BLaER1 (cell line): ENCODE data around the gene ST6GAL1.
A peak's percentile ranks its signal among the peaks of the same experiment; 100 is the strongest.
"Not testable (repeated sequence)": the region's sequence is repeated elsewhere in the genome, so short reads cannot be mapped to it uniquely, and the experiment has no call there.

Source experiments
- H3K27ac ChIP-seq: shearing (Covaris generic); formaldehyde crosslinking; 2 replicates; pipeline ENCODE4 v1.8.1; 2022
- H3K27me3 ChIP-seq: shearing (Covaris generic); formaldehyde crosslinking; 2 replicates; pipeline ENCODE4 v1.8.1; 2022
- H3K36me3 ChIP-seq: shearing (Covaris generic); formaldehyde crosslinking; 2 replicates; pipeline ENCODE4 v1.8.1; 2022
- H3K4me1 ChIP-seq: shearing (Covaris generic); formaldehyde crosslinking; 2 replicates; pipeline ENCODE4 v1.8.1; 2022
- H3K4me2 ChIP-seq: shearing (Covaris generic); formaldehyde crosslinking; 2 replicates; pipeline ENCODE4 v1.8.1; 2022
- H3K4me3 ChIP-seq: shearing (Covaris generic); formaldehyde crosslinking; 2 replicates; pipeline ENCODE4 v1.8.1; 2022
- H3K9ac ChIP-seq: shearing (Covaris generic); formaldehyde crosslinking; 2 replicates; pipeline ENCODE4 v1.8.1; 2022
- H3K9me3 ChIP-seq: shearing (Covaris generic); formaldehyde crosslinking; 2 replicates; pipeline ENCODE4 v1.8.1; 2022
- H4K20me1 ChIP-seq: shearing (Covaris generic); formaldehyde crosslinking; 2 replicates; pipeline ENCODE4 v1.8.1; 2022
- Cebpa-rat ChIP-seq: shearing (Covaris generic); IDR thresholded peaks from 2 replicates; pipeline ENCODE4 v1.8.1; 2022

Gene ST6GAL1

DNA sequence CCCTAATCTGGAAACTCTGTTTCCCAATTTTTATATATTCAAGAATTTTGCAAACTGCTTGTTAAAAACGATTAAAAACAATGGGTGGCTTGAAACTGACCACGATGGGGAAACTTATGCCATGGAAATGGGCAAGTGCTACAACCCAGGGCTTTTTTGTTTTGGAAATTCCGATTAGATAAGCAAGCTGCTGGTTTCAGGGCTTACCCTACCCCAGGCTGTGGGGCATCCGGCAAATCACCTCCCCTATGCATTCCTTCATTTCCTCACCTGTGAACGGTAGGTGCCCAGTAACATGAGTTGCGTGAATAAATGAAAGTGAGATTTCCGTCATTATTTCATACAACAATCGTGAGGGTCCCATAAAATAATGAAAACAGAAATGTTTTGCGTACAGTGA is 34.3 kb downstream of the ST6GAL1 start:
- Histone ChIP-seq H3K9me3 (no peaks in the 10 kb centered on the region; the same call in 1 of the 2 replicates), H3K36me3 (peaks cover 97% of the 10 kb centered on the region), H3K4me2 (no peak overlapping the region), H3K4me3 (no peak overlapping the region), H4K20me1 (peaks cover 94% of the 10 kb centered on the region), H3K9ac (no peak overlapping the region), H3K27me3 (no peaks in the 10 kb centered on the region), H3K4me1 (peaks cover 43% of the 10 kb centered on the region), H3K27ac (no peak overlapping the region)
- TF ChIP-seq Cebpa-rat, result no peak

DNA sequence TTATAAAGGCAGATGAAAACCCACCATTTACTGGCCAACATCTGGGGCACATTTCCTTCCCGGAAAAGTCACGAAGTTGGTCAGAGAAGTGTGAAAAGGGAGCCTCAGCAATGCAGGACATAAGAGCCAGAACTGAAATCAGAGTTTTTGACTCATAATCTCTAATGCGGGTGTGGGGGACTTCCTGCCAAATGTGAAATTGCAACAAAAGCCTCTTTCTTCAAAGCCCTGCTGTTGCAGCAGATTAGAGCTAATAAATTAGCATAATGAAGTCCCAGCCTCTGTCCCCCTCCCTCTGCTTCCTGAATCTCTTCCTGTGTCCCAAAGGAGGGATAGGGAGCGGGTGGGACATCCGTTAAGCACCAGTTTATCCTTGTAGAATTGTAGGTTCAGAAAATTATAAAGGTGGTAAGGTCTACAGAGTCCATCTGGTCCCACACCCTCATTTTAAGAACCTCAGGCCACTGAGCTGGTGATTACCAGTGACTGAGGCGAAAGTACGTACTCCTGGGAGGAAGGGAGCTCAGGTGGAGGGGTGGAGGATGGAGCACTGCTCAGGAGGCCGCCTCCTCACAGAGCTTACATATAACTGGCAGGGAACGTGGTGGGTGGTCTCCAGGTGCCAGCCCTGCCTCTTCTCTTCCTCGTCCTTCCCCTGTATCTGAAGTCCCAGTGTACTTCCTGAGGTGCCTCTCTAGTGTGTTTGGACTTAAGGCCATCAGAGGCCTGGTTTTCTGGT is 35.0 kb downstream of the ST6GAL1 start:
- peaks cover 94% of the 10 kb centered on the region for H4K20me1 ChIP-seq
- no peaks in the 10 kb centered on the region; the same call in 1 of the 2 replicates for H3K9me3 ChIP-seq
- no peak overlapping the region for H3K9ac ChIP-seq
- no peak for TF ChIP-seq Cebpa-rat
- peaks cover 41% of the 10 kb centered on the region for H3K4me1 ChIP-seq
- H3K4me3 ChIP-seq, result no peak overlapping the region
- H3K27ac ChIP-seq, result no peak overlapping the region
- H3K36me3 ChIP-seq, result peaks cover 96% of the 10 kb centered on the region
- no peaks in the 10 kb centered on the region for H3K27me3 ChIP-seq
- H3K4me2 ChIP-seq, result no peak overlapping the region

DNA sequence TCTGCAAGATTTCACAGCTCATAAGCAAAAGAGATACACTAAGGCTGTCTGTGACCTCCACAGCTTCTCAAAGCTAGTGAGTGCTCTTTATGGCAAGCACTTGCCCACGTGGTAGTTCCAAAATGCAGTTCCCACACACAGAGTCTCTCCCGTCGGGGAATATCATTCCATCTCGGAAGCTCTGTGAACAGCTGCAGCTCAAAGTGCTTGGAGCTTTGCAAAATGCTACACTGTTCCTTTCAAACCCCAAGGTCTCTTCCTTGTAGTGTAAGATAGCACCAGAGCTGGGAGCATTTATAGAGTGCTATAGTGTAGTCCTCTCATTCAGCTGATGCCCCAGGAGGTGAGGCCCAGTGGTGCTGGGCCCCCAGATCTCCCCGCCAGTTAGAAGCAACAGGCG is 36.1 kb downstream of the ST6GAL1 start:
- H3K36me3 ChIP-seq, result peaks cover 97% of the 10 kb centered on the region
- no peak overlapping the region for H3K9ac ChIP-seq
- peaks cover 94% of the 10 kb centered on the region for H4K20me1 ChIP-seq
- H3K4me3 ChIP-seq, result no peak overlapping the region
- H3K4me1 ChIP-seq, result peaks cover 32% of the 10 kb centered on the region
- no peak overlapping the region for H3K4me2 ChIP-seq
- H3K27ac ChIP-seq, result no peak overlapping the region
- H3K27me3 ChIP-seq, result no peaks in the 10 kb centered on the region
- TF ChIP-seq Cebpa-rat, result no peak
- H3K9me3 ChIP-seq, result no peaks in the 10 kb centered on the region; the same call in 1 of the 2 replicates

DNA sequence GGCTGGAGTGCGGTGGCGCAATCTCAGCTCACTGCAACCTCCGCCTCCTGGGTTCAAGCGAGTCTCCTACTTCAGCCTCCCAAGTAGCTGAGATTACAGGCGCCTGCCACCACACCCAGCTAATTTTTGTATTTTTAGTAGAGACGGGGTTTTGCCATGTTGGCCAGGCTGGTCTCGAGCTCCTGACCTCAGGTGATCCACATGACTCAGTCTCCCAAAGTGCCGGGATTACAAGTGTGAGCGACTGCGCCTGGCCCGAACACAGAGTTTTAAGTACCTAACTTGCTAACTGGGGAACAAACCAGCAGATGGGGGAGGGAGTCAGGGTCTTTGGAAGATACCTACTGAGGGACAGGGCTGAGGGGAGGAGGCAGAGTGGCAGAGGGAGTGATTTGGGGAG is 36.9 kb downstream of the ST6GAL1 start:
- Histone ChIP-seq H3K4me1 (peaks cover 30% of the 10 kb centered on the region), H4K20me1 (peaks cover 93% of the 10 kb centered on the region), H3K36me3 (peaks cover 97% of the 10 kb centered on the region), H3K4me2 (peak overlapping the region; percentile 26)
- not testable (repeated sequence) for H3K9me3 ChIP-seq, H3K4me3 ChIP-seq, H3K27me3 ChIP-seq, H3K27ac ChIP-seq, H3K9ac ChIP-seq

DNA sequence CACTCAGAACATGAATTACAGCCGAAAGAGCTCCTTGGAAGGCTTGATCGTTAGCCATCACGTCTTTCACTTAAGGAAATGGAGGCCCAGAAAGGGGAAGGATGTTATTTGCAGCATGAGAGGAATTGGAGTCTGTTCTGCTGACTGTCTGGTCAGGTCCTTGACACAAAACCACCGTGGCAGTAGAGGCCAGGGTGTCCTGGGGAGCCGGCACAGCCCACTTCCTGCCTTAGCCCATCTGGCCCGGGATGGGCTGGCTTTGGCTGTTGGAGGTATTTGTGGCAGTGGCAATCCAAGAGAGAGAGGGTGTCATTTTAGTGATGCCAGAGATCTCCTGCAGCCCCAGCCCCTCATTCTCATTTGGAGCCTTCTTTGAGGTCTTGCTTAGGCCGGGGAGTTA is 37.4 kb downstream of the ST6GAL1 start:
- TF ChIP-seq Cebpa-rat, result no peak
- H3K36me3 ChIP-seq, result peaks cover 97% of the 10 kb centered on the region
- no peak overlapping the region; the same call in 1 of the 2 replicates for H3K9ac ChIP-seq
- no peak overlapping the region for H3K27ac ChIP-seq
- peaks cover 93% of the 10 kb centered on the region for H4K20me1 ChIP-seq
- peaks cover 34% of the 10 kb centered on the region for H3K4me1 ChIP-seq
- no peaks in the 10 kb centered on the region for H3K27me3 ChIP-seq
- H3K9me3 ChIP-seq, result no peaks in the 10 kb centered on the region; the same call in 1 of the 2 replicates
- no peak overlapping the region for H3K4me3 ChIP-seq
- H3K4me2 ChIP-seq, result peak overlapping the region; percentile 26

DNA sequence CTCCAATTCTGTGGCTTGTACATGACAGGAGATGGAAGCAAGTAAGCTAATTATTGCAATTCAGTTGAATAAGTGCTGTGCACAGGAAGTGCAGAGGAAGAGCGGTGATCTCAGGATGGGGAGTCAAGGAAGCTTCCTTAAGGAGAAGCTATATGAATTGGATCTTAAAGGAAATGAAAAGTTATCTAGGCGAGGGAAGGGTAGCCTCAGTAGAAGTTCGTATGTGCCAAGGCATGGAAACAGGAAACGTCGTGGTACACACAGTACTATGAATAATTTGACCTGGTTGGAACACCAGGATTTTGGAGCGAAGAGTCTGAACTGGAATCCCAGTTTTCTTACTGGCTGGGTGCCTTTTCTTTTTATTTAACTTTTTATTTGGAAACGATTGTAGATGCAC is 39.3 kb downstream of the ST6GAL1 start:
- H3K9ac ChIP-seq, result no peak overlapping the region
- H3K4me2 ChIP-seq, result peak overlapping the region; percentile 26; the same call in 1 of the 2 replicates
- H4K20me1 ChIP-seq, result peaks cover 93% of the 10 kb centered on the region
- peaks cover 97% of the 10 kb centered on the region for H3K36me3 ChIP-seq
- no peak overlapping the region for H3K4me3 ChIP-seq
- no peaks in the 10 kb centered on the region; the same call in 1 of the 2 replicates for H3K9me3 ChIP-seq
- TF ChIP-seq Cebpa-rat, result no peak
- H3K27ac ChIP-seq, result no peak overlapping the region
- H3K4me1 ChIP-seq, result peaks cover 54% of the 10 kb centered on the region
- no peaks in the 10 kb centered on the region for H3K27me3 ChIP-seq

DNA sequence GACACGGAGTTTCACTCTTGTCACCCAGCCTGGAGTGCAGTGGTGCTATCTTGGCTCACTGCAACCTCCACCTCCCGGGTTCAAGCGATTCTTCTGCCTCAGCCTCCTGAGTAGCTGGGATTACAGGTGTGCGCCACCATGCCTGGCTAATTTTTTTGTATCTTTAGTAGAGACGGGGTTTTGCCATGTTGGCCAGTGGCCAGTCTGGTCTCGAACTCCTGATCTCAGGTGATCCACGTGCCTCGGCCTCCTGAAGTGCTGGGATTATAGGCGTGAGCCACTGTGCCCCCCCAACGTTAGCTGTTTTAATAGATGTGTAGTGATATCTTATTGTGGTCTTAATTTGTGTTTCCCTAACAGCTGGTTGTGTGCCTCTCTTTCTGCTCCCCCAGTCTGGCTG is 40.8 kb downstream of the ST6GAL1 start:
- Histone ChIP-seq H3K4me1 (peaks cover 69% of the 10 kb centered on the region), H3K36me3 (peaks cover 96% of the 10 kb centered on the region), H4K20me1 (peaks cover 93% of the 10 kb centered on the region)
- not testable (repeated sequence) for H3K4me3 ChIP-seq, H3K27me3 ChIP-seq, H3K9ac ChIP-seq, H3K27ac ChIP-seq, H3K9me3 ChIP-seq, H3K4me2 ChIP-seq

DNA sequence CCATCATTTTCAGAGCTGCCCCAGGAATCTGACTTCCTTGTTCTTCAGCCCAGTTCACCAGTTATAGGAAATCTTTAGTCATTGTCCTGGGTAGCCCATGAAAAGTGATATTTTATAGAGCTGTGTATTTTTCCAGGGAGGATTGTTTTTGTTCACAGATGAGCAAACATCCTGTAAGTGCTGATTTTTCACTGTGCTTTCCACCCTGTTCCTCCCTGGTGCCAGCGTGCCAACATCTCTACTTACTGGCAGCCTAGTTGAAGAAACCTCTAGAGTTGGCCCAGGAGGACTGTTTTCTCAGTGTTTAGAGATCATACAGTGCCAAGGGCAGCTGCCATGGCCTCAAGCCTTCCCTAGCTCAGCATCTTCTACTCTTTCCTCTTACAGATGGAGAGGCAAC is 41.3 kb downstream of the ST6GAL1 start:
- no peak for TF ChIP-seq Cebpa-rat
- Histone ChIP-seq H3K4me2 (no peak overlapping the region), H3K9me3 (no peaks in the 10 kb centered on the region; the same call in 1 of the 2 replicates), H3K4me3 (no peak overlapping the region), H3K27ac (no peak overlapping the region), H3K27me3 (no peaks in the 10 kb centered on the region), H3K9ac (no peak overlapping the region), H4K20me1 (peaks cover 93% of the 10 kb centered on the region), H3K36me3 (peaks cover 91% of the 10 kb centered on the region), H3K4me1 (peaks cover 73% of the 10 kb centered on the region)

DNA sequence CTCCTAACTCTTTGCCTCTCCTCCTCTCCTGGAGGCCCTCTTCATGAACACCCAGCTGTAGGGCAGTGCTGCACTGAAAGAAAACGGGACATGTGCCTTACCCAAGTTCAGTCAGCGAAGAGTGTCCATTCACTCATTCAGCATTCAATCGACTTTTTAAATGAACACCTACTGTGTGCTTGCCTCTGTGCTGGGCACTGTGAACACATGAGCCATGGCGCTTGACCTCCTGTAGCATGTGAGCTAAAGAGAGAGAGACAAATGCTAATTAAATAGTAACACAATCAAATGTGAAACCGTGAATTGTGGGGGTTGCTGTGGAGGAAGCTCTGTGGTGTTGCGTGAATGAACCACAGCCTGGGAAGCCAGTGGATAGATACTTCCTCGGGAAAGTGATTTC is 43.4 kb downstream of the ST6GAL1 start:
- Histone ChIP-seq H3K9ac (peak overlapping the region; percentile 7; the same call in 1 of the 2 replicates), H3K4me1 (peaks cover 80% of the 10 kb centered on the region), H4K20me1 (peaks cover 97% of the 10 kb centered on the region), H3K27me3 (no peaks in the 10 kb centered on the region), H3K36me3 (peaks cover 78% of the 10 kb centered on the region), H3K27ac (peak overlapping the region; percentile 5; the same call in 1 of the 2 replicates), H3K4me3 (no peak overlapping the region), H3K4me2 (peak overlapping the region; percentile 77), H3K9me3 (no peaks in the 10 kb centered on the region)
- TF ChIP-seq Cebpa-rat, result no peak

DNA sequence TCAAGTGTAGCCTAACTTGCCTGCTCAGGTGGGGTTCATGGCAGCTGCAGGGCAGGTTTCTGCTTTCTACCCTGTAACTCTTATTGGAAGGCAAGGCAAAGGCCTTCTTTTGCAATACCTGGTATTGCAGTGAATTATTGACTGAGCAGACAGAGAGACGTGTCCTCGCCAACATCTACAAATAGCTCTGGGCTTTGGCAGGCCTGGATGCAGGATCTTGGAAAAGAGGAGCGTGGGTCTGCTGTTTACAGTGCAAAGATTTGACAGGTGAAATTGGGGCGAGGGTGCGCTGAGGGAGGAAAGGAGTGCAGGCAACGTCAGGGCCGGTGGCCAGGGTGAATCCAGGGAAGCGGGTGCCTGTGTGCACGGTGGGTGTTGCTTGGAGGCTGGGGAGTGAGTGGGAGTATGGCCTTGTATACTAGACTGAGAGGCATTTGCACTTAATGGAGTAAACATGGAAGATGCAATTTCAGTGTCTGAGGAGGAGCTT is 44.5 kb downstream of the ST6GAL1 start:
- no peaks in the 10 kb centered on the region for H3K27me3 ChIP-seq
- no peak overlapping the region for H3K9ac ChIP-seq
- peaks cover 78% of the 10 kb centered on the region for H3K36me3 ChIP-seq
- TF ChIP-seq Cebpa-rat, result no peak
- H3K4me3 ChIP-seq, result no peak overlapping the region
- peak overlapping the region; percentile 77 for H3K4me2 ChIP-seq
- peaks cover 94% of the 10 kb centered on the region for H4K20me1 ChIP-seq
- no peaks in the 10 kb centered on the region for H3K9me3 ChIP-seq
- H3K4me1 ChIP-seq, result peaks cover 73% of the 10 kb centered on the region
- H3K27ac ChIP-seq, result peak overlapping the region; percentile 1; the same call in 1 of the 2 replicates
